Mesenchymal stem cell (in vitro differentiated cells and primary cell): Measurements from ENCODE around the gene TNRC6A.

Experiments used
- DNase-seq: peaks from one replicate; pipeline ENCODE4 v3.0.0-alpha.2; 2013
- H2AFZ ChIP-seq: one replicate; pipeline ENCODE4 v1.6.1; 2013; ENCODE audit warnings: low read depth, mild to moderate bottlenecking, control low read depth, inconsistent platforms, low read length, moderate library complexity
- H2AK5ac ChIP-seq: 2 replicates; pipeline ENCODE4 v1.6.1; 2013; ENCODE audit warnings: low read length, moderate library complexity, mild to moderate bottlenecking, inconsistent platforms; ENCODE audit not compliant: severe bottlenecking
- H2BK120ac ChIP-seq: one replicate; pipeline ENCODE4 v1.6.1; 2013; ENCODE audit warnings: low read depth, mild to moderate bottlenecking, inconsistent platforms, low read length, moderate library complexity
- H2BK12ac ChIP-seq, 2 experiments: one replicate each; pipeline ENCODE4 v1.6.1; 2013; ENCODE audit warnings: inconsistent platforms in 2 of 2, low read length in 2 of 2, mild to moderate bottlenecking in 2 of 2, moderate library complexity in 2 of 2, control low read depth in 1 of 2
- H2BK15ac ChIP-seq: one replicate; pipeline ENCODE4 v1.6.1; 2013; ENCODE audit warnings: mild to moderate bottlenecking, low read depth, inconsistent platforms; ENCODE audit not compliant: poor library complexity, severe bottlenecking
- H2BK5ac ChIP-seq: 2 replicates; pipeline ENCODE4 v1.6.1; 2013; ENCODE audit warnings: low read depth, mild to moderate bottlenecking, low read length, control low read depth, inconsistent platforms; ENCODE audit not compliant: poor library complexity, severe bottlenecking
- H3K14ac ChIP-seq, 2 experiments: one replicate each; pipeline ENCODE4 v1.6.1; 2013; ENCODE audit warnings: inconsistent platforms in 2 of 2, low read length in 2 of 2, control low read depth in 1 of 2, mild to moderate bottlenecking in 1 of 2, moderate library complexity in 1 of 2
- H3K18ac ChIP-seq, 2 experiments: one replicate each; pipeline ENCODE4 v1.6.1; 2013; ENCODE audit warnings: inconsistent platforms in 2 of 2, low read length in 2 of 2, control low read depth in 1 of 2, low read depth in 1 of 2, mild to moderate bottlenecking in 1 of 2
- H3K23ac ChIP-seq, 2 experiments: one replicate each; pipeline ENCODE4 v1.6.1; 2013; ENCODE audit warnings: inconsistent platforms in 2 of 2, low read length in 2 of 2, mild to moderate bottlenecking in 2 of 2, moderate library complexity in 2 of 2, control low read depth in 1 of 2
- H3K27ac ChIP-seq: 2 replicates; pipeline ENCODE4 v1.5.1; 2013; ENCODE audit warnings: mild to moderate bottlenecking, moderate library complexity, low read length, control low read depth, inconsistent platforms; ENCODE audit not compliant: poor library complexity, severe bottlenecking
- H3K27me3 ChIP-seq, 2 experiments: 2 replicates each; pipeline versions ENCODE4 v1.6.1 to v1.7.0; 2013; ENCODE audit warnings: low read length in 2 of 2, mild to moderate bottlenecking in 2 of 2, moderate library complexity in 2 of 2, control low read depth in 1 of 2, inconsistent platforms in 1 of 2; ENCODE audit not compliant: control insufficient read depth in 1 of 2, insufficient read depth in 1 of 2
- H3K36me3 ChIP-seq, 2 experiments: 2 replicates each; pipeline versions ENCODE4 v1.6.1 to v1.7.0; 2013; ENCODE audit warnings: low read length in 2 of 2, control low read depth in 1 of 2, inconsistent platforms in 1 of 2, low read depth in 1 of 2, mild to moderate bottlenecking in 1 of 2; ENCODE audit not compliant: insufficient read depth in 2 of 2, control insufficient read depth in 1 of 2
- H3K4ac ChIP-seq, 2 experiments: one replicate each; pipeline ENCODE4 v1.6.1; 2013; ENCODE audit warnings: inconsistent platforms in 2 of 2, low read length in 2 of 2, mild to moderate bottlenecking in 2 of 2, moderate library complexity in 2 of 2, control low read depth in 1 of 2, low read depth in 1 of 2
- H3K4me1 ChIP-seq: 2 replicates; pipeline ENCODE4 v1.6.1; 2013; ENCODE audit warnings: low read depth, low read length, control low read depth; ENCODE audit not compliant: control insufficient read depth, insufficient read depth
- H3K4me2 ChIP-seq: 2 replicates; pipeline ENCODE4 v1.6.1; 2013; ENCODE audit warnings: low read length, mild to moderate bottlenecking, inconsistent platforms; ENCODE audit not compliant: poor library complexity, severe bottlenecking
- H3K4me3 ChIP-seq, 2 experiments: 2 replicates each; pipeline versions ENCODE4 v1.5.1 to v1.7.0; 2013; ENCODE audit warnings: low read length in 2 of 2, mild to moderate bottlenecking in 2 of 2, control low read depth in 1 of 2, low read depth in 1 of 2; ENCODE audit not compliant: insufficient read depth in 1 of 2
- H3K79me1 ChIP-seq: replicated peaks from 2 replicates; pipeline ENCODE4 v1.6.1; 2013; ENCODE audit warnings: mild to moderate bottlenecking, control low read depth, low read length, inconsistent platforms; ENCODE audit not compliant: poor library complexity, severe bottlenecking
- H3K9ac ChIP-seq: 2 replicates; pipeline ENCODE4 v1.7.0; 2013; ENCODE audit warnings: mild to moderate bottlenecking, low read length, moderate library complexity
- H3K9me3 ChIP-seq: 2 replicates; pipeline ENCODE4 v1.7.0; 2013; ENCODE audit warnings: mild to moderate bottlenecking, low read length; ENCODE audit not compliant: control insufficient read depth
- H4K8ac ChIP-seq: one replicate; pipeline ENCODE4 v1.6.1; 2013; ENCODE audit warnings: inconsistent platforms, mild to moderate bottlenecking, low read length, moderate library complexity
- H4K91ac ChIP-seq: one replicate; pipeline ENCODE4 v1.6.1; 2013; ENCODE audit warnings: mild to moderate bottlenecking, low read length, inconsistent platforms
- WGBS: methylation state at CpG from one replicate; pipeline ENCODE4 v1.1.7; 2013; ENCODE audit warnings: mixed read lengths; 5-methylcytosine and 5-hydroxymethylcytosine counted together

The TNRC6A gene

DNA sequence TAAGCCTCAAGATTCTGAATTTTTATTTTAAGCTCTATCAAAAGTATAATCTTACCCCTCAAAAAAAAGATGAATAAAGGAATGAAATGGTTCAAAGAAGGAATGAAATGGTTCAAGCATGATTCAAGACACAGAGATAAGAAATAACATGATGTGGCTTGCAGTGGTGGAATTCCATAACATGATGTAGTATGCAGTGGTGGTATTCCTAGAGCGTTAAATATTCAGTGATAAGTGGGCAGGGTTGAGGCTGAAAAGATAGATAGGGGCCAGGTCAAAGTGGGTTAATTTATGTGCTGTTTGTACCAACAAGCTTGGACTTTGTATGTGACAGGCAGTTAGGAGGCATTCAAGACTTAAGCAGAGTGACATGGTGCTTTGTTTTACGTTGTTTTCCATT lies 29.6 kb downstream of the TNRC6A start:
- no peak overlapping the region for H3K9ac ChIP-seq
- no peaks in the 10 kb centered on the region for H3K27me3 ChIP-seq
- no peak overlapping the region for H3K14ac ChIP-seq
- no peak overlapping the region for H2AK5ac ChIP-seq
- H2AFZ ChIP-seq = no peak overlapping the region
- no peak for DNase-seq
- no peak overlapping the region for H2BK12ac ChIP-seq
- peaks cover 20% of the 10 kb centered on the region for H3K79me1 ChIP-seq
- no peak overlapping the region for H2BK120ac ChIP-seq
- WGBS = 96% methylated on average over 2 of the region's 2 CpGs
- H4K8ac ChIP-seq = no peak overlapping the region
- H3K23ac ChIP-seq = no peak overlapping the region
- H2BK15ac ChIP-seq = no peak overlapping the region
- H3K18ac ChIP-seq = no peak overlapping the region
- no peak overlapping the region for H2BK5ac ChIP-seq
- no peak overlapping the region for H3K4ac ChIP-seq
- H3K27ac ChIP-seq = no peak overlapping the region
- H3K4me3 ChIP-seq = no peak overlapping the region
- no peak overlapping the region for H3K4me2 ChIP-seq
- no peaks in the 10 kb centered on the region for H3K4me1 ChIP-seq
- peaks cover 5 to 64% of the 10 kb centered on the region in 2 experiments for H3K36me3 ChIP-seq
- H4K91ac ChIP-seq = no peak overlapping the region
- no peaks in the 10 kb centered on the region for H3K9me3 ChIP-seq

GRCh38 chr16:24761526-24761925 lies 32.1 kb downstream of the TNRC6A start:
- Histone ChIP-seq H3K36me3 (peaks cover 5 to 80% of the 10 kb centered on the region in 2 experiments), H3K14ac (no peak overlapping the region), H3K27ac (no peak overlapping the region), H3K4me3 (no peak overlapping the region), H3K23ac (no peak overlapping the region), H3K4ac (no peak overlapping the region), H3K9ac (no peak overlapping the region), H2AFZ (no peak overlapping the region), H3K4me1 (no peaks in the 10 kb centered on the region), H4K91ac (no peak overlapping the region), H2BK5ac (no peak overlapping the region), H2BK12ac (no peak overlapping the region), H3K4me2 (no peak overlapping the region), H2AK5ac (no peak overlapping the region), H4K8ac (no peak overlapping the region), H2BK120ac (no peak overlapping the region), H2BK15ac (no peak overlapping the region), H3K27me3 (no peaks in the 10 kb centered on the region), H3K18ac (no peak overlapping the region), H3K9me3 (no peaks in the 10 kb centered on the region), H3K79me1 (peaks cover 20% of the 10 kb centered on the region)
- 90% methylated on average over 3 of the region's 6 CpGs for WGBS
- DNase-seq = no peak

DNA sequence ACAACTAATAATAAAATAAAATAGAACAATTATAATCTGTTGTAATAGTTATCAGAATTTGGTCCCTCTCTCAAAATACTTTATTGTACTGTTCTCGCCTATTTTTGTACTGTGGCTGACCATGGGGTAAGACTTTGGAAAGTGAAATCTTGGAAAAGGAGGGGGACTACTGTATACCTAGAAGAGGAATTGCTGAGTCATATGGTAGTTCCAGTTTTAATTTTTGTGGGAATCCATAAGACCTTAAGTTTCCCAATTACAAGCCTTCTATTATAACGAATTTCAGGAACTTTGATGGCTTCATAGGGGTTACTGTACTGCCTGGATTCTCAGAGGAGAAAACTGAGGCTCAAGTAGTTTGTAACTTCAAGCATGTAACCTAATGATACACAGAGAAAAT lies 35.5 kb downstream of the TNRC6A start:
- no peaks in the 10 kb centered on the region for H3K4me1 ChIP-seq
- H3K23ac ChIP-seq = no peak overlapping the region
- H3K36me3 ChIP-seq = peaks cover 5 to 65% of the 10 kb centered on the region in 2 experiments
- no peak overlapping the region for H2BK5ac ChIP-seq
- H2BK120ac ChIP-seq = no peak overlapping the region
- H3K18ac ChIP-seq = no peak overlapping the region
- H3K14ac ChIP-seq = no peak overlapping the region
- no peaks in the 10 kb centered on the region for H3K27me3 ChIP-seq
- no peak overlapping the region for H3K27ac ChIP-seq
- H3K4me3 ChIP-seq = no peak overlapping the region
- no peak overlapping the region for H3K4me2 ChIP-seq
- no peak overlapping the region for H3K9ac ChIP-seq
- H2BK12ac ChIP-seq = no peak overlapping the region
- DNase-seq = no peak
- no peak overlapping the region for H2BK15ac ChIP-seq
- H3K9me3 ChIP-seq = no peaks in the 10 kb centered on the region
- no peak overlapping the region for H2AFZ ChIP-seq
- no peak overlapping the region for H3K4ac ChIP-seq
- 100% methylated on average over 1 of the region's 2 CpGs for WGBS
- H4K91ac ChIP-seq = no peak overlapping the region
- no peak overlapping the region for H4K8ac ChIP-seq
- peaks cover 8% of the 10 kb centered on the region for H3K79me1 ChIP-seq
- no peak overlapping the region for H2AK5ac ChIP-seq

DNA sequence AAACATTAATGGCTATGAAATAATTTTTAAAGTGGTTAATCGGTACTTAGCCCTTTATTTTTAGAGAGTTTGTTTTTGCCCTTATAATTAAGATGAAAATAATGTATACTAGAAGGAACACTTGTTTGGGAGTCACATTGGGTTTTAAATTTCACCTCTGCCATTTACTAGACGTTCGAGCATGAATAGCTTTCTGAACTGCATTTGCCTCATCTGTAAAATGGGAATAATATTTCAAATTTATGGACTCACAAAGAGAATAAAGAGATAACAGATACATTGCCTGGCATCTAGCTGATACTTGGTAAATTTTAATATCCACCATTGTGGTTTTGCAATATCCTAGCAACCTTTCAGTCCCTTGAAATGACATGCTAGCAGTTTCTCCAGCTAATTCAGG lies 36.6 kb downstream of the TNRC6A start:
- Histone ChIP-seq H2BK12ac (no peak overlapping the region), H2BK120ac (no peak overlapping the region), H3K79me1 (peaks cover 10% of the 10 kb centered on the region), H3K27me3 (no peaks in the 10 kb centered on the region), H3K23ac (no peak overlapping the region), H3K4me2 (no peak overlapping the region), H2BK15ac (no peak overlapping the region), H4K91ac (no peak overlapping the region), H2AFZ (no peak overlapping the region), H3K4ac (no peak overlapping the region), H3K36me3 (peaks cover 5 to 56% of the 10 kb centered on the region in 2 experiments), H3K4me1 (no peaks in the 10 kb centered on the region), H3K18ac (no peak overlapping the region), H3K14ac (no peak overlapping the region), H3K9me3 (no peaks in the 10 kb centered on the region), H3K4me3 (no peak overlapping the region), H3K27ac (no peak overlapping the region), H4K8ac (no peak overlapping the region), H2BK5ac (no peak overlapping the region), H3K9ac (no peak overlapping the region), H2AK5ac (no peak overlapping the region)
- WGBS = 100% methylated on average over 3 of the region's 3 CpGs
- DNase-seq = no peak
